Prostate gland (tissue), 2 donors: ENCODE results near the gene KHNYN.

Experiments
- CTCF ChIP-seq, 4 experiments: fragments of 200-600 bp in 2 of 4; fragments of 450-650 bp in 2 of 4; sonication (generic) in 2 of 4; IDR thresholded peaks; 1 replicate in 3 of 4; 2 replicates in 1 of 4; pipeline ENCODE4 v1.5.1; 2016 to 2019; ENCODE audit warnings: antibody characterized with exemption in 4 of 4, mild to moderate bottlenecking in 2 of 4, moderate library complexity in 2 of 4
- POLR2A ChIP-seq: fragments of 450-650 bp; IDR thresholded peaks from one replicate; pipeline ENCODE4 v1.6.1; 2016; ENCODE audit warnings: antibody characterized with exemption, mild to moderate bottlenecking
- POLR2AphosphoS5 ChIP-seq: sonication (generic); formaldehyde crosslinking; IDR thresholded peaks from one replicate; pipeline ENCODE4 v1.6.1; 2017; ENCODE audit warnings: antibody characterized with exemption

GRCh38 chr14:24465805-24466204, 36.1 kb downstream of the KHNYN start:
- TF ChIP-seq POLR2AphosphoS5 (no peak), CTCF (IDR thresholded peaks at IDR 0.05) (no peak), POLR2A (no peak)
